Measurements from ENCODE around the gene SPO11. TPM values are rescaled to one million over a fixed set of nuclear protein-coding genes. Genes with fewer than 3 reads are reported as not detected.

Gene SPO11, protein sequence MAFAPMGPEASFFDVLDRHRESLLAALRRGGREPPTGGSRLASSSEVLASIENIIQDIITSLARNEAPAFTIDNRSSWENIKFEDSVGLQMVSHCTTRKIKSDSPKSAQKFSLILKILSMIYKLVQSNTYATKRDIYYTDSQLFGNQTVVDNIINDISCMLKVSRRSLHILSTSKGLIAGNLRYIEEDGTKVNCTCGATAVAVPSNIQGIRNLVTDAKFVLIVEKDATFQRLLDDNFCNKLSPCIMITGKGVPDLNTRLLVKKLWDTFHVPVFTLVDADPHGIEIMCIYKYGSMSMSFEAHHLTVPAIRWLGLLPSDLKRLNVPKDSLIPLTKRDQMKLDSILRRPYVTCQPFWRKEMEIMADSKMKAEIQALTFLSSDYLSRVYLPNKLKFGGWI
- not detected for total RNA-seq

DNA sequence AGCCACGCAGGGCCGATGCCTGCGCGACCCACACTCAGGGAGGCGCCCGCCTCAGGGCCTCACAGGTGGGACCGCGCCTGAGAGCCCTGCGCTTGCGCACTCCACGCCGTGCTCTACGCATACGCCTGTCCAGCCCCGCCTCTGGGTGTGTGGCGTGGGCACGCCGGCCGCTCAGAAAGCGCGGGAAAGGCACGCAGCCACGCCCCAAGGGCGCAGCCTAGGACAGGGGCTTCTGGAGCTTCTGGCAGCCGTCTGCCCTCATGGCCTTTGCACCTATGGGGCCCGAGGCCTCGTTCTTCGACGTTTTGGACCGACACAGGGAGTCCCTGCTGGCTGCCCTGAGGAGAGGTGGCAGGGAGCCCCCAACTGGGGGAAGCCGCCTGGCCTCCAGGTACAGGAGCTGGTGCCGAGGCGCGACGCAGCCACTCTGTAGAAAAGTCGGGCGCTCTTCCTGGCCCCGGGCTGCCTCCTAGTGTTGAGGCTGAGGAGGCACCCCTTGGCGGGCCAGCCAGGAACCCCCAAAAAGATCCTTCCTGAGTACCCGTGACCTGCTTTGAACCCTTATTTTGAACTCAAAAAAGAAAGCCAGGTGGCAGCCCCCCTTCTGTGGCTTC is at the start of gene SPO11:
TSS of gene SPO11 (plus strand) at position 196 of the 614 bp plus-strand sequence. CDS start at position 261, 65 bp downstream.
- Histone ChIP-seq H3K4me3 (no peak within 1 kb of the TSS), H3K27me3 (peaks cover 0 to 13% of the 10 kb centered on the region in 2 donors), H3K36me3 (no peaks in the 10 kb centered on the region), H3K4me1 (no peaks in the 10 kb centered on the region), H3K27ac (peak within 1 kb of the TSS in 2 of 4 donors; percentile 45 to 54), H3K9me3 (no peaks in the 10 kb centered on the region)
- TF ChIP-seq POLR2A (IDR thresholded peaks at IDR 0.05) (no peak), EP300 (IDR thresholded peaks at IDR 0.05) (no peak)
- TF ChIP-seq, protein P1, sequence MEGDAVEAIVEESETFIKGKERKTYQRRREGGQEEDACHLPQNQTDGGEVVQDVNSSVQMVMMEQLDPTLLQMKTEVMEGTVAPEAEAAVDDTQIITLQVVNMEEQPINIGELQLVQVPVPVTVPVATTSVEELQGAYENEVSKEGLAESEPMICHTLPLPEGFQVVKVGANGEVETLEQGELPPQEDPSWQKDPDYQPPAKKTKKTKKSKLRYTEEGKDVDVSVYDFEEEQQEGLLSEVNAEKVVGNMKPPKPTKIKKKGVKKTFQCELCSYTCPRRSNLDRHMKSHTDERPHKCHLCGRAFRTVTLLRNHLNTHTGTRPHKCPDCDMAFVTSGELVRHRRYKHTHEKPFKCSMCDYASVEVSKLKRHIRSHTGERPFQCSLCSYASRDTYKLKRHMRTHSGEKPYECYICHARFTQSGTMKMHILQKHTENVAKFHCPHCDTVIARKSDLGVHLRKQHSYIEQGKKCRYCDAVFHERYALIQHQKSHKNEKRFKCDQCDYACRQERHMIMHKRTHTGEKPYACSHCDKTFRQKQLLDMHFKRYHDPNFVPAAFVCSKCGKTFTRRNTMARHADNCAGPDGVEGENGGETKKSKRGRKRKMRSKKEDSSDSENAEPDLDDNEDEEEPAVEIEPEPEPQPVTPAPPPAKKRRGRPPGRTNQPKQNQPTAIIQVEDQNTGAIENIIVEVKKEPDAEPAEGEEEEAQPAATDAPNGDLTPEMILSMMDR (IDR thresholded peaks at IDR 0.05) = peak in 3 of 5 experiments; percentile 7 to 27 (median 15)
- no peak for DNase-seq (ENCODE audit: low spot score in 2 of 2)
- 71 to 73% methylated on average over 35 to 38 of the region's 40 CpGs for WGBS, 2 donors

DNA sequence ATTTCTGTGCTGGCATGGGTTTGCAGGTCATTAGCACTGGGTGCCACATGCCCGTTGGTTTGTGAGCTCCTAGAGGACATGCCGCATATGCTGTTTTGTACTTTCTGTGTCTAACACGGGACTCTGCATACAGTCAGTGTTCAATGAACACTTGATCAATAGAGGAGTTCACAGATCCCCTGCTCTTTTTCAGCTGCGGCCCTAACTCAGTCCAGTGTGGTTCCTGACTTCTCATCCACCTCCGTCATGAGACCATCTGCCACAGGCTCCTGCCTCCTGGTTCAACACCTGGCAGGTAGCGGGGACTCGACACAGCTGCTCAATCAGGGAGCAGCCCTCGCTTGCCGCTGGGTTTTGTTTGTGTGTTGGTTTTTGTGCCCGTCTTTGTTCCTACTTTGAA is 49.4 kb upstream of the SPO11 start:
- Histone ChIP-seq H3K4me3 (no peak overlapping the region), H3K27me3 (no peaks in the 10 kb centered on the region), H3K36me3 (no peaks in the 10 kb centered on the region), H3K4me1 (peaks cover 0 to 36% (median 6%) of the 10 kb centered on the region in 4 donors), H3K9me3 (no peaks in the 10 kb centered on the region), H3K27ac (no peak overlapping the region)
- 86 to 90% methylated on average over 10 of the region's 10 CpGs for WGBS, 2 donors
- TF ChIP-seq, protein P1 (IDR thresholded peaks at IDR 0.05) = no peak
- TF ChIP-seq EP300 (IDR thresholded peaks at IDR 0.05) (no peak), POLR2A (IDR thresholded peaks at IDR 0.05) (no peak)
- no peak for DNase-seq (ENCODE audit: low spot score in 2 of 2)

DNA sequence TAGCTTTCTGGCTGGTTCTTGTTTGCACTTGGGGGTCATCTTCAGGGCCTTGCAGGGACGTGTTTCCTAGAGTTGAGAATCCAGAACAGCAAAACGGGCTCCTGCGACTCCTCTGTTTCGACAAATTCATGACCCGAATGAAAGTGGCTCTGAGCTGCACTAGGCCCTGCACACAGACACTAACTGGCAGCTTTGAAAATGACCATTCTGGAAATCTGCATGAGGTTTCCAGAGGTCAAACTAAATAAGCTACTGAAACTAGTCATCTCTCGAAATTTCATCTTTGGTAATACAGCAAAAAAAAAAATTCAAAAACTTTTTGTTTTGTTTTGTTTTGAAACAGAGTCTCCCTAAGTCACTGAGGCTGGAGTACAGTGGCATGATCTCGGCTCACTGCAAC is 47.7 kb upstream of the SPO11 start:
- no peak overlapping the region for H3K4me3 ChIP-seq
- H3K27me3 ChIP-seq = no peaks in the 10 kb centered on the region
- TF ChIP-seq, protein P1 (IDR thresholded peaks at IDR 0.05) = no peak
- TF ChIP-seq POLR2A (IDR thresholded peaks at IDR 0.05) (no peak), EP300 (IDR thresholded peaks at IDR 0.05) (no peak)
- WGBS, 2 donors = 73 to 75% methylated on average over 7 of the region's 7 CpGs
- H3K9me3 ChIP-seq = no peaks in the 10 kb centered on the region
- H3K4me1 ChIP-seq = peaks cover 0 to 37% (median 6%) of the 10 kb centered on the region in 4 donors
- DNase-seq (ENCODE audit: low spot score in 2 of 2) = no peak
- peak overlapping the region in 2 of 4 donors; percentile 76 to 92 for H3K27ac ChIP-seq
- H3K36me3 ChIP-seq = no peaks in the 10 kb centered on the region

DNA sequence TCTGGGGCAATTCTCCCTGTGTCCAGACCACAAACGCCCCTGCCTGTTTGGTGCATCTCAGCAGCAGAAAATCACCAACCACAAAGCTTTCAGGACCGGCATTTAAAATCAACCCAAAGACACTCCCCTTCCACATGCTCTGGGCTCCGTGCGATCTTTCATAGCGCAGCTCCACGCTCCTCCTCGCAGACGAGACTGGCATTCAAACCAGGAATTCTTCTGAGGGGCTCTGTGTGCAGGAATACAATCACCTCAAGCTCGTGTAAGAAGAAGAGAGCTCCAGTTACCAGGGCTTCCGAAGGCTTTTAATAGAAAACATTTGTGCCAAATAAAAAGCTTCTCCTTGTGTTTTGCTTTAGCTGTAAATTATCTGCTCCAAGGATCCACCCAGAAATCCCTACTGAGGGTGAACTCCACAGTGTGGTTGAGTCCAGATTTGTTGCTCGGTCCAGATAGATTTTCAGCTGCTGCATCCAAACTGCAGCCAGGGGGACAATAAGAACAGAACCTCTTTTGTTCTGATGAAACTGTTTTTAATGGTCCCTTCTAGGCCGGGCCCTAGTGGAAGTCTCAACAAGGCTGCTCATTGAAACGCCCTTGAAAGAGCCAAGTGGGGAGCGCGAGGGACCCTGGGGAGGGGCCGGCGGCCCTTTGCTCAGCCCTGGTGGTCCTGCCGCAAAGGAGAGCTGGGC is 46.8 kb upstream of the SPO11 start:
- Histone ChIP-seq H3K4me3 (peak overlapping the region in 1 of 4 donors; percentile 6), H3K27ac (peak overlapping the region; percentile 19 to 92 (median 69)), H3K27me3 (no peaks in the 10 kb centered on the region), H3K9me3 (no peaks in the 10 kb centered on the region), H3K36me3 (no peaks in the 10 kb centered on the region), H3K4me1 (peaks cover 0 to 40% (median 9%) of the 10 kb centered on the region in 4 donors)
- no peak for DNase-seq (ENCODE audit: low spot score in 2 of 2)
- TF ChIP-seq, protein P1 (IDR thresholded peaks at IDR 0.05) = peak in 3 of 5 experiments; percentile 18 to 42 (median 32)
- TF ChIP-seq POLR2A (IDR thresholded peaks at IDR 0.05) = no peak
- 11 to 13% methylated on average over 17 to 18 of the region's 18 CpGs for WGBS, 2 donors

Data from tibial nerve (tissue), 4 donors.